CD4-positive, alpha-beta T cell treated with Interleukin-6 for 4 hours (primary cell): ENCODE results near the gene MB21D2.

Experiments
- DNase-seq: peaks from one replicate; pipeline ENCODE4 v3.0.0-alpha.2; 2020; ENCODE audit warnings: mixed read lengths

MB21D2 gene

GRCh38 chr3:192888190-192888589, 29.5 kb downstream of the MB21D2 start:
- no peak for DNase-seq

DNA sequence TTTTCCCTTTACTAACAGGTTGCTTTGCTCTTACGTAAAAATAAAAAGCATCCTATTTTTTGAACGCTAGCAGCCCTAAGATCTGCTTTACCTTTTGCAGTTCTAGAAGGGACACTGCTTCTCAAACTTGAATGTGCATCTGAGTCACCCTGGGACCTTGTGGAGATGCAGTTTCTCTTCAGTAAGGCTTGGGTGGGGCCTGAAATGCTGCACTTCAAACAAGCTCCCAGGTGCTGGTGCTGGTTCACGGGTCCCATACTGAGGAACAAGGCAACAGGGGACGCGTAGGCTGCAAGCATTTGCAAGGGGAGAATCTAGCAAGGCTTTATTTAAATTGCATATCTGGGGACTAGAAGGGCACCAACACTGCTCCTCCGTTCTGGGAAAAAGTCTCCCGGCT, 30.0 kb downstream of the MB21D2 start:
- DNase-seq: peak; percentile 6

DNA sequence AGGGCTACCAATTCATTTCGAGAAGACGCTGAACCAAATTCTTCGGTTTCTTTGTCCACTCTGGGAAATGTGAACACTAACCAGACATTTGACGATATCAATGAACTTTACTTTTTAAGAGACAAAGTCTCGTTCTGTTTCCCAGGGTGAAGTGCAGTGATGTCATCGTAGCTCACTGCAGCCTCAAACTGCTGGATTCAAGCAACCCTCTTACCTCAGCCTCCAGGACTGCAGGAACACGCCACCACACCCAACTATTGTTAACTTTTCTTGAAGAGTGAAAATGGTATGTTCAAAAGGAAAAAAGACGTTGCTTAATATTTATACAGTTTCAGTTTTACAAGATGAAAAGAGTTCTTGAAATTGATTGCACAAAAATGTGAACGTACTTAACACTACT, 30.6 kb downstream of the MB21D2 start:
- DNase-seq: no peak

DNA sequence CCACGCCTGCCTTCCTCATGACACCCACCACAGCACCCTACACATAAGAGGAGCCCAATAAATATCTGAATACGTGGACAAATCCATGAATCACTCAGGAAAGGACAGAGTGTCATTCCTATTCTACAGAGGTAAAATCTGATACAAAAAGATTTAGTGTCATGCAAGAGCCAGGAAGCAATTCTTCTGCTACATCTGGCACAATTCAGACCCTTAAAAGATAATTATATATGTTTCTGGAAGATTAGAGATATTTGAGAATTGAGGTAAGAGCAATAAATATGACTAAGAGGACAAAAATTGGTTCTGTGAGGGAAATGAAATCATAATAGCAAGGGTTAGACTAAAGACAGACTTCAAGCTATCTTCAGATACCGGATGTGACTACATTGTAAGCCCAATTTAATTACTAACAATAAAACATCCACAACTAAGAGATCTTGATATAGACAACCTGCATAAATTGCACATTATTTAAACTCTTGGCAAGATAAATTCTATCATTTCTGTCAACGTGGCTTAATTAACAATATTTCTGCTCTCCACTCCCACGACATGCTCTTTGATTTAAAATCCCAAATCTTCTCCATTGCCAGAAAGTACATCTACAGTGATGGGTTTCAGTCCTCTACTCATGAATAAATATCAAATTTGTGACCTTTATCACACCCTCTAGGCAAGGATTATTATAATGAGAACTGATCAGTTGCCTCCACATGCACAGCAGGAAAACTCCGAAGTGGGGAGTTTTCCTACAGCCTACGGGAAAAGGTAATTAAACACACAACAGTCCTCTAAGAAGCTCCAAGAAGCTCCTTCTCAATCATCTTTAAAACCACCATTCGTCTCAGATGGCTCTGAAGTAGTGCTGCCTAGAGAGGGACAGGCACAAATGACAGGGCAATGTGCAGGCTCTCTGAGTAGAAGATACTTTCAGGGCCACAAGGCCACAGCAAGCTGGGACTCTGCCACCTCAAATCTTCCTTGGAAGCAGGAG, 32.6 kb downstream of the MB21D2 start:
- no peak for DNase-seq

- no peak for DNase-seq
Measured at GRCh38 chr3:192883512-192883911, 34.1 kb downstream of the MB21D2 start.

GRCh38 chr3:192881159-192881786, 36.4 kb downstream of the MB21D2 start:
- no peak for DNase-seq

DNA sequence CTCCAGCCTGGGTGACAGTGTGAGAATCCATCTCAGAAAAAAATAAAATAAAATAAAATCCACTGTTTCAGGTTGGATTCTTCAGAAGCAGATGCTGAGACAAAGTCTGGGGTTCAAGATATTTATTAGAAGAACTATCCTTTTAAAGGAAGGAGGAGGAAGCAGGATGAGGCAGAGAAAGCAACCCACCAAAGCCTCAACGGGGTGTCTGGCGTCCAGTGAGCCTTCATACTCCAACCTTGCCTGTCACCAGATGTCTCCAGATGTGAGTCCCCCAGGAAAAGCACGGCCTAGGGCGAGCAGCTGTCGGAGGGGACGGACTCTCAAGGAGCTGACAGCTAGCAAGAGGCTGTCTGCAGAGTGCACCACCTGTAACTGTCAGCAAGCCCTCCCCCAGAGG, 37.3 kb downstream of the MB21D2 start:
- DNase-seq: no peak

DNA sequence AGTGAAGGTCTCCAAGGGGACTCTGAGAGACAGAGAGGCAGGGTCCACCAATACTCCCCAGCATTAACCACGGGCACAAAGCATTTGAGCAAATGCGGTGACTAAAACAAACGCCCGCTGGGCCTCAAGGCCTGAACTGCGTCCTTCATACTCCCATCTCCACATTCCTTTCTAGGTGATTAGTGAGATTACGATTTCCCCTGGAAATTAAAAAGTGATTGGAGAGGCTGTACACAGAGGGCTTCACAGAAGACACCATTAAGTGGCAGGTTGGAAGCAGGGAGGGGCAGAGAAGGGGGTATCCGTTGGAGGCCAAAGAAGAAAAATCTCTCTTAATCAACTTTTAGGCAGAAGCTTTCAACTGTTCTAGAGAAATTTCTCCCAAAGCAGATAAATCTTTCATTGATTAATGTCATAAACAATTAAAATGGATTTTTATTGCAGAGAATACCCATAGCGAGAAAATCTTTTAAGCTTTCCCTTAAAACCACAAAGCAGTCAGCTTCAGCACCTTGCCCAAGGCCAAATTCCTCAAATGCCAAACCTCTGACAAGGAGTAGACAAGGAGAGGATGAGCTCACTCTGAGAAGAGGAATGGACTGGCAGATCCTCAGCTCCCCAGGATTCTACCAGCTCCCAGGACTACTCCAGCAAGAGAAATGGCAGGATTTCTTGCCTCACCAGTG, 38.2 kb downstream of the MB21D2 start:
- no peak for DNase-seq

- no peak for DNase-seq
Measured at GRCh38 chr3:192875971-192876565, 41.6 kb downstream of the MB21D2 start.

DNA sequence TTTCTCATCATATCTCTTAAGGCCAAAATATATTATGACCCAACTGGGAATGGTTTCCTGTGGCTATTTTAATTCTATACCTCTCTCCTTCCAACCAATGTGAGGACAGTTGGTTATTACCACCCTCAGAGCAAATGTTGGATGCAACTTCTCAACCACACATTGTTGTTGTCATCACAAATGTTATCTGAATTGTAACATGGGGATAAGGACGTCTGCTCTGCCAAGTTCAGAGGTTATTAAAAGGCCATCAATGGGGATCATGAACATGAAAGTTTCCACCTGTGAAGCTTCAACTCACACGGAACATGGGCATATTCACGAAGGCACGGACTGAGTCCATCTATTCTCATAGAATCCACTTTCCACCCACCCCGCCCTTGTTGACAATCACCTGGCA, 46.8 kb downstream of the MB21D2 start:
- no peak for DNase-seq

- DNase-seq: no peak
Measured at GRCh38 chr3:192869131-192870031, 48.3 kb downstream of the MB21D2 start.

DNA sequence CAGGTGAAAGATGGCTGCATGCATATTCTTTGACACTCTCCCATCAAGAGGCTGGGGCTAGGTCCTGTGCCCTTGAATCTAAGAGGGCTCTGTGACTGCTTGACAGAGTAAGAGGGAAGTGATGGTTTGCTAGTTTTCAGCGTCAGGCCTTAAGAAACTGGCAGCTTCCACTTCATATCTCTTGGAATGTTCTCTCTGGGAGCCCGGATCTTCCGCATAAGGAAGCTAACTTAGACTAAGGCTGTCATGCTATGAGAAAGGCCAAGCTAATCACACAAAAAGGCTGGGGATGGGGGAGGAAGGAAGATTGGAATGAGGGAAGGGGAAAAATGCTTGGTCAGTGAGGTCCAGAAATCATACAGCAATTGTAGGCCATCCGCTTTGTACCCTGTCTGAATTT, 50.0 kb downstream of the MB21D2 start:
- no peak for DNase-seq

GRCh38 chr3:192866804-192867203, 50.9 kb downstream of the MB21D2 start:
- no peak for DNase-seq

- DNase-seq: no peak
Measured at GRCh38 chr3:192864941-192865340, 52.7 kb downstream of the MB21D2 start.

GRCh38 chr3:192863091-192863420, 54.6 kb downstream of the MB21D2 start:
- DNase-seq: no peak

DNA sequence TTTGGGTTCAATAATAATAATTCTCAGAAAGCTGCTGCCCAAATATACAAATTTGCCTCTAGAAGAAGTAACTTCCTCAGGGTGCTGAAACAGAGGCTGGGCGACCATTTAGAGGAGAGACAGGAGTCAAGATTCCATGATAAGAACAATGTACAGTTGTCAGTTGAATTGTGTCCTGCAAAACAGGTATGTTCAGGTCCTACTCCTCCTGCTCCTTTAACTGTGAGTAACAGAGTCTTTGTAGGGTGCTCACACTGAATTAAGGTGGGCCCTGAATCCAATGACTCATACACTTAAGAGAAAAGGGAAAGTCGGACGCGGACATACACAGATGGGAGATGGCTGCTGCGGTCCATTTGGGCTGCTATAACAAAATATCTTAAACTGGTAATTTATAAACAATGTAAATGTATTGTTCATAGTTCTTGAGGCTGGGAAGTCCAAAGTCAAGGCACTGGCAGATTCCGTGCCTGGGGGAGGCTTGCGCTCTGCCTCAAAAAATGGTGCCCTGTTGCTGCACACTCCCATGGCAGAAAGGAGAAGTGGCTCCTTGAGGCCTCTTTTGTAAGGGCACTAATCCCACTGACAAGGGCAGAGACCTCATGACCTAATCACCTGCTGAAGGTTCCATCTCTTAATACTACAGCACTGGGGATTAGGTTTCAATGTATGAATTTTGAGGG, 55.1 kb downstream of the MB21D2 start:
- DNase-seq: no peak

DNA sequence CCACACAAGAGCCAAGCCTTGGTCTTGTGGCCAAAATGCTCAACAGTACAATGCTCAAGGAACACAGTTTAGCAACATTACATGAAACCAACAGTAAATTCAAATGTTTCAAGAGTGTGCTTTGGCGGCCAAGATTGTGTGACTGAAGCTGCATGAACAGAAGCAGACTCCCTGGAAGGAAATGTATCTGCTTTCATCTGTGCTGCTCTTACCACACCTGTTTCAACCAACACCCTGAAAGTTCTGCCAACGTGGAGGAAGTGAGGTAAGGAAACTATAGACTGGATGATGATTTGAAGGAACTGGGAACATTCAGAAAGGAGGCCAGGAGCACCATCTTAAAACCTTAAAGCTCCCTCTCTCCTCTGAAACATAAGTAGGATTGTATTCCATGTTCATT, 55.7 kb downstream of the MB21D2 start:
- no peak for DNase-seq

GRCh38 chr3:192860454-192860853, 57.2 kb downstream of the MB21D2 start:
- DNase-seq: no peak

DNA sequence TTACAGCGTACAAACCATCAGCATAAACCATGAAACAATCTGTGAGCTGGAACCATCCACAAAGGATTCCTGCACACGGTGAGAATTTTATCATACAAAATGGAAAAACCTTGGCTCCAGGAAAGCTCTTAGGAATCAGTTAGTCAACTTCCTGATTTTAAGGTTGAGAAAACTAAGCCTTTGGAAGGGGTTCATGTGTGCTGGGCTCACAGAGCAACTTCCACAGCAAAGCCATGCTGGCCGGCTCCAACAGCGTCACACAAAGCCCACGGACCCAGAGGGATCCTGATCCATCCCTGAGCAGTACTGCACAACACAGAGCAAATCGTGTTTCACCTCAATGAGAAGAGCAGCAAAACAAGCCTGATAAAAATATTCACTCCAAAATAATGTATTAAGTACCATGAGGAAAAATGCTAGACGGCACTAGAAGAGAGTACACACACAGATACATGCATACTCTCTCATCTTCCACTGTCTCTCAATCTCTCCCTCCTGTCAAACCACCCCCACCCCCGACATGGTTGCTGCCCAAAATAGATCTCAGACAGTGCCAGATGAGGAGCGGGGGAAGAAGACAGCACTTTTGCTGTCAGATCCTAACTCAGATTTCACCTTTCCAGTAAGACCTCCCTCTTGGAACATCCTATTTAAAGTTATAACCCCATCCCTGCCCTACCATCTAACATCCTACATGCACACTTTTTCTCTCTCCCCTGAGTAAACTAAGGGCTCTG, 58.6 kb downstream of the MB21D2 start:
- no peak for DNase-seq

DNA sequence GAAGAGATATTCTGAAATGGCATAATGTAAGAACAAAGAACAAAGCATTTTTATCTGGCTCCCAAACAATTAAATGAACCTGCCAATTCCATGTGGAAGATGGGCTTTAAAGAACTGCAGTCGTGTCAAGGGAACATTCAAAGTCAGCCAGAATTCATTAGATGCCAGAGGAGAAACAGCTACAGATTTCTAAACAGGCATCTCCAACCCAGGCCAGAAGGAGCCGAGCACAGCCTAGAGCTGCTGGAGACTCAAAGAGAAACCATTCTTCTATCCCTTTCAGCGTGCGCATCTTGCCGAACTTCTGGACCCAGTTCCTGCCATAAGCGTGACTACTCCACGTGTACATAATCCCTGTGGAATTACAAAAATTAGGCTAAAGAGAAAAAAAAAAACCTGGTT, 60.4 kb downstream of the MB21D2 start:
- DNase-seq: no peak

- DNase-seq: no peak
Measured at GRCh38 chr3:192855434-192855833, 62.2 kb downstream of the MB21D2 start.
